K562 (cell line): Measurements from ENCODE around the gene COL11A2. TPM values are rescaled to one million over a fixed set of nuclear protein-coding genes. Genes with fewer than 3 reads are reported as not detected.

ENCODE experiments used
- ASH1L ChIP-seq: fragments of 450-650 bp; IDR thresholded peaks from 2 replicates; pipeline ENCODE4 v1.6.1; 2018; ENCODE audit warnings: borderline replicate concordance, mild to moderate bottlenecking, low read depth; ENCODE audit not compliant: partially characterized antibody
- CBFB ChIP-seq: sonication (generic); formaldehyde crosslinking; IDR thresholded peaks from 2 replicates; pipeline ENCODE4 v1.4.0; 2020; ENCODE audit warnings: mild to moderate bottlenecking, missing genetic modification reagents
- CXXC5 ChIP-seq: fragments of 250-450 bp; sonication (Bioruptor Pico); IDR thresholded peaks from 2 replicates; pipeline ENCODE4 v1.8.0; 2022; ENCODE audit warnings: inconsistent platforms, mild to moderate bottlenecking, moderate library complexity
- ERF ChIP-seq: fragments of 450-650 bp; formaldehyde crosslinking; IDR thresholded peaks from 2 replicates; pipeline ENCODE4 v1.4.0; 2020; ENCODE audit warnings: mild to moderate bottlenecking, mixed read lengths
- HOMEZ ChIP-seq: fragments of 250-450 bp; sonication (Bioruptor Pico); IDR thresholded peaks from 2 replicates; pipeline ENCODE4 v1.4.0; 2020; ENCODE audit warnings: mild to moderate bottlenecking, moderate library complexity
- IRF2 ChIP-seq: sonication (generic); formaldehyde crosslinking; IDR thresholded peaks from 2 replicates; pipeline ENCODE4 v1.8.1; 2022; ENCODE audit warnings: mild to moderate bottlenecking, missing genetic modification reagents
- LCOR ChIP-seq: sonication (generic); formaldehyde crosslinking; IDR thresholded peaks from 2 replicates; pipeline ENCODE4 v1.8.0; 2022; ENCODE audit warnings: mild to moderate bottlenecking, missing genetic modification reagents
- NEUROD1 ChIP-seq: fragments of 150-350 bp; IDR thresholded peaks from 2 replicates; pipeline ENCODE4 v1.6.1; 2014; ENCODE audit warnings: borderline replicate concordance, low read length, low read depth; ENCODE audit not compliant: partially characterized antibody
- OTX1 ChIP-seq: fragments of 450-650 bp; formaldehyde crosslinking; IDR thresholded peaks from 2 replicates; pipeline ENCODE4 v1.4.0; 2022; ENCODE audit warnings: mild to moderate bottlenecking
- POLR2AphosphoS5 ChIP-seq: IDR thresholded peaks from 2 replicates; pipeline ENCODE4 v1.6.1; 2011; ENCODE audit warnings: mild to moderate bottlenecking, low read depth, low read length, moderate library complexity; ENCODE audit not compliant: control insufficient read depth, insufficient read depth
- PTBP1 ChIP-seq: fragments of 200-400 bp; formaldehyde crosslinking; IDR thresholded peaks from 2 replicates; pipeline ENCODE4 v1.6.1; 2017; ENCODE audit warnings: low read depth, low read length
- SP1 ChIP-seq: sonication (generic); formaldehyde crosslinking; IDR thresholded peaks from 2 replicates; pipeline ENCODE4 v1.8.1; 2022; ENCODE audit warnings: mild to moderate bottlenecking, missing genetic modification reagents
- TCF7L2 ChIP-seq: fragments of 150-350 bp; IDR thresholded peaks from 2 replicates; pipeline ENCODE4 v1.6.1; 2016; ENCODE audit warnings: low read depth, mild to moderate bottlenecking, low read length, moderate library complexity
- ZBTB17 ChIP-seq: fragments of 450-650 bp; formaldehyde crosslinking; IDR thresholded peaks from 2 replicates; pipeline ENCODE4 v1.4.0; 2020; ENCODE audit warnings: mild to moderate bottlenecking
- ZBTB40 ChIP-seq, 2 experiments: fragments of 450-650 bp in 1 of 2; sonication (generic) in 1 of 2; formaldehyde crosslinking in 1 of 2; IDR thresholded peaks; 2 replicates each; pipeline versions ENCODE4 v1.7.1 to v1.9.0; 2016 to 2022; ENCODE audit warnings: inconsistent platforms in 1 of 2, mild to moderate bottlenecking in 1 of 2, missing genetic modification reagents in 1 of 2
- ZNF717 ChIP-seq: fragments of 250-450 bp; sonication (Bioruptor Pico); IDR thresholded peaks from 2 replicates; pipeline ENCODE4 v1.5.0; 2021
- polyA plus RNA-seq, 8 experiments: library from polyadenylated mRNA; depleted of rRNA in 4 of 8; stranded (reverse) in 5 of 8; unstranded in 3 of 8; fragments of >200 nt; fragmentation: Nextera tagmentation in 2 of 8; fragmentation: Illumina TruSeq in 1 of 8; extraction: Ambion mirVana in 2 of 8; extraction: Trizol in 1 of 8; gene quantifications; 2 replicates each; pipeline versions ENCODE4 v1.2.1 to v1.2.3, GENCODE V29; 2011 to 2014; ENCODE audit warnings: inconsistent platforms in 1 of 8, missing spikeins in 1 of 8
- total RNA-seq, 7 experiments: library from RNA; depleted of rRNA in 6 of 7; stranded (reverse); fragments of >200 nt in 6 of 7; fragmentation: Illumina TruSeq in 2 of 7; extraction: Trizol in 2 of 7; gene quantifications; 2 replicates each; pipeline versions ENCODE4 v1.2.1 to v1.2.3, GENCODE V29; 2011 to 2021; ENCODE audit warnings: low replicate concordance in 1 of 7

COL11A2 gene
- total and polyA plus RNA-seq, 9 of the 15 experiments (the other 6 are each of a cell fraction or from before 2014, with no cell fraction given) = 0.04 to 0.35 (median 0.09) TPM; not detected in 1

- TF ChIP-seq ZBTB40 (IDR thresholded peaks at IDR 0.05) (no peak), ZBTB40 (CRISPR knock-in tag; IDR thresholded peaks at IDR 0.05) (no peak), OTX1 (CRISPR knock-in tag) (peak; percentile 67; the same call in 1 of the 2 replicates), IRF2 (CRISPR knock-in tag) (no peak), ZNF717 (peak; percentile 90; the same call in 1 of the 2 replicates), POLR2AphosphoS5 (peak; percentile 84; the same call in 1 of the 2 replicates), HOMEZ (no peak), LCOR (CRISPR knock-in tag) (no peak; the same call in 1 of the 2 replicates), SP1 (peak; percentile 91), CXXC5 (CRISPR knock-in tag) (peak; percentile 63), NEUROD1 (peak; percentile 27), CBFB (no peak), ERF (CRISPR knock-in tag) (peak; percentile 93), PTBP1 (no peak), ASH1L (no peak), ZBTB17 (CRISPR knock-in tag) (no peak; the same call in 1 of the 2 replicates), TCF7L2 (no peak)
Observed at GRCh38 chr6:33204415-33205190, 12.3 kb upstream of the COL11A2 start, which contains the start of gene HSD17B8 (continued).
